Cardiac fibroblast (primary cell): ENCODE results near the gene COQ2.
A peak's percentile ranks its signal among the peaks of the same experiment; 100 is the strongest.
"Not testable (repeated sequence)": the region's sequence is repeated elsewhere in the genome, so short reads cannot be mapped to it uniquely, and the experiment has no call there.

Experiments
- DNase-seq, 2 donors: peaks; one replicate each; pipeline versions ENCODE4 v3.0.0 to v3.0.0-alpha.2; 2010; ENCODE audit warnings: low read depth in 2 of 2
- H3K4me3 ChIP-seq, 2 donors: replicated peaks in 1 of 2; 1 replicate in 1 of 2; 2 replicates in 1 of 2; pipeline ENCODE4 v1.5.1; 2011; ENCODE audit warnings: low read depth in 2 of 2, low read length in 2 of 2, mild to moderate bottlenecking in 2 of 2, moderate library complexity in 1 of 2
- CTCF ChIP-seq: IDR thresholded peaks from one replicate; pipeline ENCODE4 v1.5.1; 2011; ENCODE audit warnings: low read depth, mild to moderate bottlenecking, low read length, inconsistent platforms

COQ2 gene

GRCh38 chr4:83283181-83283580 lies 1.4 kb downstream of the COQ2 start:
- no peak overlapping the region for H3K4me3 ChIP-seq
- DNase-seq = no peak
- TF ChIP-seq CTCF = no peak

GRCh38 chr4:83282049-83282535 lies 2.5 kb downstream of the COQ2 start:
- H3K4me3 ChIP-seq = no peak overlapping the region
- DNase-seq = peak; percentile 76 to 81
- peak; percentile 73 for TF ChIP-seq CTCF

GRCh38 chr4:83281307-83281706 lies 3.3 kb downstream of the COQ2 start:
- H3K4me3 ChIP-seq = no peak overlapping the region
- DNase-seq = no peak
- no peak for TF ChIP-seq CTCF

- DNase-seq = no peak
- no peak for TF ChIP-seq CTCF
- H3K4me3 ChIP-seq = no peak overlapping the region
These were observed 8.1 kb downstream of the COQ2 start for GRCh38 chr4:83276299-83277040.

- not testable (repeated sequence) for H3K4me3 ChIP-seq, DNase-seq
These were observed 10.7 kb downstream of the COQ2 start for GRCh38 chr4:83273926-83274325.

- no peak overlapping the region for H3K4me3 ChIP-seq
- TF ChIP-seq CTCF = no peak
- no peak for DNase-seq
These were observed 11.7 kb downstream of the COQ2 start for GRCh38 chr4:83272900-83273299.

- H3K4me3 ChIP-seq = no peak overlapping the region
- peak; percentile 17 to 38 for DNase-seq
- TF ChIP-seq CTCF = no peak
These were observed 15.3 kb downstream of the COQ2 start for GRCh38 chr4:83269256-83269655.
